DOHH2 (cell line): ENCODE results near the gene BPI.
A peak's percentile ranks its signal among the peaks of the same experiment; 100 is the strongest.

Experiments
- EZH2phosphoT487 ChIP-seq: fragments of 200-600 bp; sonication (generic); IDR thresholded peaks from 2 replicates; pipeline ENCODE4 v1.6.1; 2017; ENCODE audit warnings: borderline replicate concordance, mild to moderate bottlenecking, antibody characterized with exemption, low read length, moderate library complexity, mixed read lengths
- TF ChIP-seq, protein P1 (sequence below): fragments of 200-600 bp; sonication (generic); IDR thresholded peaks from one replicate; pipeline ENCODE4 v1.5.1; 2014; ENCODE audit warnings: antibody characterized with exemption, mild to moderate bottlenecking, low read depth, low read length; ENCODE audit not compliant: poor library complexity, severe bottlenecking

DNA sequence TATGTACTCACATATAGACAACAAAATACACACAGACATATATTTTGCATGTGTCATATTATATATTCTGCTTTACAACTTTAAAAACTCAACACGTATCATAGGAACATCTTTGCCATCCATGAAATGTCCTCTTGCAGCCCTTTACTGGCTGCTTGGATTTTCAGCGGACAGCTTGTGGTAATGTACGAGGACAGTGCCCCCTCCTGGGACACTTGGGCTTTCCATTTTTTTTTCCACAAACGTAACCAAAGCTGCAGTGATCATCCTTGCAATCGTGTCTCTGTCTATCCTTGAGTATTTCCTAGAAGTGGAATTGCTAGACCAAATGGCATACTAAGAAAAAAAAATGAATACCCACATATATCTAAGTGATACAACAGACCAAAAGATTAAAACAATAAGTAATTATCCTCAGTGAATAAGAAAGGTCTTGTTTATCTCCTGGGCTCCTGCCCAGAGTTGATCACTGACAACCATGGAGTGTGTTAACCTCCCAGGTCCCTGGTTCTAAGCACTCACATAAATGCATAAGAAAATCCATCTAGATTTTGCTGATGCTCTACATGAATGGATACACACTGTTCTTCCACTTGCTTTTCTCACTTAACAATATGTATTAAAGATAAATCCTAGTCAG is 18.1 kb downstream of the BPI start:
- TF ChIP-seq, protein P1, sequence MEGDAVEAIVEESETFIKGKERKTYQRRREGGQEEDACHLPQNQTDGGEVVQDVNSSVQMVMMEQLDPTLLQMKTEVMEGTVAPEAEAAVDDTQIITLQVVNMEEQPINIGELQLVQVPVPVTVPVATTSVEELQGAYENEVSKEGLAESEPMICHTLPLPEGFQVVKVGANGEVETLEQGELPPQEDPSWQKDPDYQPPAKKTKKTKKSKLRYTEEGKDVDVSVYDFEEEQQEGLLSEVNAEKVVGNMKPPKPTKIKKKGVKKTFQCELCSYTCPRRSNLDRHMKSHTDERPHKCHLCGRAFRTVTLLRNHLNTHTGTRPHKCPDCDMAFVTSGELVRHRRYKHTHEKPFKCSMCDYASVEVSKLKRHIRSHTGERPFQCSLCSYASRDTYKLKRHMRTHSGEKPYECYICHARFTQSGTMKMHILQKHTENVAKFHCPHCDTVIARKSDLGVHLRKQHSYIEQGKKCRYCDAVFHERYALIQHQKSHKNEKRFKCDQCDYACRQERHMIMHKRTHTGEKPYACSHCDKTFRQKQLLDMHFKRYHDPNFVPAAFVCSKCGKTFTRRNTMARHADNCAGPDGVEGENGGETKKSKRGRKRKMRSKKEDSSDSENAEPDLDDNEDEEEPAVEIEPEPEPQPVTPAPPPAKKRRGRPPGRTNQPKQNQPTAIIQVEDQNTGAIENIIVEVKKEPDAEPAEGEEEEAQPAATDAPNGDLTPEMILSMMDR = peak; percentile 57
- no peak for TF ChIP-seq EZH2phosphoT487
